ENCODE measurements around the gene PRDM2.

DNA sequence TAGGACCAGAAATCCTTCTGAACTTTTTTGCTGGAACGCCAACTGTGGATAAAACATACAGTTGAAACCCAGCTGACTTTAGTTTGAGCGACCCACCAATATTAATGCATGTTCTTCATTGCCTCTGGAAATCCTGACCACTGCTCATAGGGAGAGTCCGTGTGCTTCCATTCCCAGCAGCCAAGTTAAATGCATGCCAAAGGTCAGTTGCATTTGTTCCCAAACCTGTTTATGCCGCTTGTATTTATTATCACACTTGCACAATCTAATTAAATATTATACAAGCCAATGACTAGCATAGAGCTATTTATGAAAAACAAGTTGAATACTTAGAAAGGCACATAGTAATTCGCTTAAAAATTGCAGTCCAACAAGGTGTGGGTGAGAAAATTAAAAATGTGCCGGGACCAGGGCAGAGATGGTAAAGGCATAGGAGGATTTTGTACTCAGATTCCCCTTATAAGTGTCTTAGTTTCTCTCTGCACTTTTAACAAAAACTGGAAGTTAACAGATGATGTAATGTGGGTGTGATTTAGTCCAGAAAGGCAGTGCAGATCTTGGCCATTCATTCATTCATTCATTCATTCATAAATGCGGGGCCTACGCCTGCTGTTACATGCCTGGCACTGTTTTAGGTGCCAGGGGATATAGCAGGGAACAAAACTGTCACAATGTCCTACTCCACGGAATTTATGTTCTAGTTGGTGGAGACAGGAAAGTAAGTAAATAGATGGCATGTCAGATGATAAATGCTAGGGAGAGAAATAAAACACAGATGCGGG is 99.7 kb downstream of the PRDM2 start:
- TF ChIP-seq BACH2 (CRISPR knock-in tag; IDR thresholded peaks at IDR 0.05; ENCODE audit: borderline replicate concordance) (no peak), ZNF8 (CRISPR knock-in tag; IDR thresholded peaks at IDR 0.05) (no peak), ZFP3 (CRISPR knock-in tag; IDR thresholded peaks at IDR 0.05) (no peak), ESRRG (CRISPR knock-in tag; IDR thresholded peaks at IDR 0.05) (no peak), ZNF565 (CRISPR knock-in tag; conservative IDR thresholded peaks at IDR 0.05; ENCODE audit: low read depth) (no peak), TOX (CRISPR knock-in tag; IDR thresholded peaks at IDR 0.05; ENCODE audit: borderline replicate concordance) (no peak), ZFP30 (CRISPR knock-in tag; IDR thresholded peaks at IDR 0.05) (no peak), SNAI2 (CRISPR knock-in tag; IDR thresholded peaks at IDR 0.05) (no peak), GLIS3 (CRISPR knock-in tag; IDR thresholded peaks at IDR 0.05) (no peak), OSR1 (CRISPR knock-in tag; IDR thresholded peaks at IDR 0.05) (no peak), ARNTL (CRISPR knock-in tag; IDR thresholded peaks at IDR 0.05; ENCODE audit: borderline replicate concordance, low read depth) (no peak)
- TF ChIP-seq, protein P1, sequence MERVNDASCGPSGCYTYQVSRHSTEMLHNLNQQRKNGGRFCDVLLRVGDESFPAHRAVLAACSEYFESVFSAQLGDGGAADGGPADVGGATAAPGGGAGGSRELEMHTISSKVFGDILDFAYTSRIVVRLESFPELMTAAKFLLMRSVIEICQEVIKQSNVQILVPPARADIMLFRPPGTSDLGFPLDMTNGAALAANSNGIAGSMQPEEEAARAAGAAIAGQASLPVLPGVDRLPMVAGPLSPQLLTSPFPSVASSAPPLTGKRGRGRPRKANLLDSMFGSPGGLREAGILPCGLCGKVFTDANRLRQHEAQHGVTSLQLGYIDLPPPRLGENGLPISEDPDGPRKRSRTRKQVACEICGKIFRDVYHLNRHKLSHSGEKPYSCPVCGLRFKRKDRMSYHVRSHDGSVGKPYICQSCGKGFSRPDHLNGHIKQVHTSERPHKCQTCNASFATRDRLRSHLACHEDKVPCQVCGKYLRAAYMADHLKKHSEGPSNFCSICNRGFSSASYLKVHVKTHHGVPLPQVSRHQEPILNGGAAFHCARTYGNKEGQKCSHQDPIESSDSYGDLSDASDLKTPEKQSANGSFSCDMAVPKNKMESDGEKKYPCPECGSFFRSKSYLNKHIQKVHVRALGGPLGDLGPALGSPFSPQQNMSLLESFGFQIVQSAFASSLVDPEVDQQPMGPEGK (CRISPR knock-in tag; IDR thresholded peaks at IDR 0.05; ENCODE audit: borderline replicate concordance): no peak
- TF ChIP-seq, protein P2, sequence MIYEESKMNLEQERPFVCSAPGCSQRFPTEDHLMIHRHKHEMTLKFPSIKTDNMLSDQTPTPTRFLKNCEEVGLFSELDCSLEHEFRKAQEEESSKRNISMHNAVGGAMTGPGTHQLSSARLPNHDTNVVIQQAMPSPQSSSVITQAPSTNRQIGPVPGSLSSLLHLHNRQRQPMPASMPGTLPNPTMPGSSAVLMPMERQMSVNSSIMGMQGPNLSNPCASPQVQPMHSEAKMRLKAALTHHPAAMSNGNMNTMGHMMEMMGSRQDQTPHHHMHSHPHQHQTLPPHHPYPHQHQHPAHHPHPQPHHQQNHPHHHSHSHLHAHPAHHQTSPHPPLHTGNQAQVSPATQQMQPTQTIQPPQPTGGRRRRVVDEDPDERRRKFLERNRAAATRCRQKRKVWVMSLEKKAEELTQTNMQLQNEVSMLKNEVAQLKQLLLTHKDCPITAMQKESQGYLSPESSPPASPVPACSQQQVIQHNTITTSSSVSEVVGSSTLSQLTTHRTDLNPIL (CRISPR knock-in tag; IDR thresholded peaks at IDR 0.05; ENCODE audit: low read depth): no peak
- TF ChIP-seq, protein P3, sequence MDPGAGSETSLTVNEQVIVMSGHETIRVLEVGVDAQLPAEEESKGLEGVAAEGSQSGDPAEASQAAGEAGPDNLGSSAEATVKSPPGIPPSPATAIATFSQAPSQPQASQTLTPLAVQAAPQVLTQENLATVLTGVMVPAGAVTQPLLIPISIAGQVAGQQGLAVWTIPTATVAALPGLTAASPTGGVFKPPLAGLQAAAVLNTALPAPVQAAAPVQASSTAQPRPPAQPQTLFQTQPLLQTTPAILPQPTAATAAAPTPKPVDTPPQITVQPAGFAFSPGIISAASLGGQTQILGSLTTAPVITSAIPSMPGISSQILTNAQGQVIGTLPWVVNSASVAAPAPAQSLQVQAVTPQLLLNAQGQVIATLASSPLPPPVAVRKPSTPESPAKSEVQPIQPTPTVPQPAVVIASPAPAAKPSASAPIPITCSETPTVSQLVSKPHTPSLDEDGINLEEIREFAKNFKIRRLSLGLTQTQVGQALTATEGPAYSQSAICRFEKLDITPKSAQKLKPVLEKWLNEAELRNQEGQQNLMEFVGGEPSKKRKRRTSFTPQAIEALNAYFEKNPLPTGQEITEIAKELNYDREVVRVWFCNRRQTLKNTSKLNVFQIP (CRISPR knock-in tag; IDR thresholded peaks at IDR 0.05; ENCODE audit: borderline replicate concordance, low read depth): no peak

Measured in SK-N-SH treated with all-trans-retinoic acid at 6 μM for 48 hours (cell line).